Measurements from ENCODE around the gene NSDHL.

Gene NSDHL

DNA sequence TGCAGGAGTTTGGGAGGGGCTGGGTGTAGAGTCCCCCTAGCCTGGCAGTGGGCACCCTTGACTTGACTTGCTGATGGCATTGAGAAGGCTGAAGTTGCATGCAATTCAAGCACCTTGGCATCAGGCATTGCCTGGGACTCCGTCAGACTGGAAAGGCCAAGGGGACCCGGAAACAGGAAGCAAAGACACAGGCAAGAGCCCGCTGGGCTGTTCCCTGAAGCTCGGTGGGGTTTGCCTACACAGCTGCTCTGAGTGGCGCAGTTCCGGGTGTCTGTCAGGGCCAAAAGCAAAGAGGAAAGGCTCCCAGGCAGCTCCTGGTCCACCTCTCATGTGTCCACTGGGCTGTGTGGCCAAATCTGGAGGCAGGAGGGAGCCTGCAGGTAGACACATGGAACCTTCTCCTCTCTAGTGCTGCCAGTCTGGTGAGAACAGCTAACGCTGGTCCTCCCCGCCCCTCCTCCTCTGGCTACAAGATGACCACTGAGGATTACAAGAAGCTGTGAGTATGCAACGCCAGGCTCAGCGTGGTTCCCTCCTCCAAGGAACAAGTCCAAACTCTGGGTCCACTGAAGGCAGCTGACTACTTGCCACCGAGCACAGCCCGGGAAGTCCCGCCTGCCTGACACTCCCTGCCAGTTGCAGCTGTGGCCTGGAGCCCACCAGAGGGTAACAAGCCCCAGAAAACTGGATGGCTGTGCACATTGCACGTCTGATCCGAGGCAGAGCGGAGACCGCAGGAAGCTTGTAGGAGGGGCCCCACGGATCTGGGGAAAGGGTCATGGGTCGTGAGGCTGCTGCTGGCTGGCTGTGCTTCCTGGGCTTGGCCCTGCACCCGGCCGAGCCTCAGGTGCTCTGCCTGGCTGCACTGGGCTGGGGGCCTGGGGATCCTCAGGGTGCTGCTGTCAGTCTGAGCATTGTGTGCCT, 87.1 kb downstream of the NSDHL start:
- DNase-seq, result no peak

GRCh38 chrX:152918707-152919106, 87.8 kb downstream of the NSDHL start:
- DNase-seq, result no peak

Data from activated gamma-delta T cell treated with Interleukin-2 at 50 U/mL for 16 hours (primary cell).